GM04503 (cell line): ENCODE data around the gene RBM25.
"Not testable (repeated sequence)": the region's sequence is repeated elsewhere in the genome, so short reads cannot be mapped to it uniquely, and the experiment has no call there.

Source experiments
- DNase-seq: peaks from one replicate; pipeline ENCODE4 v3.0.0-alpha.2; 2012; ENCODE audit warnings: low read depth

The RBM25 gene

DNA sequence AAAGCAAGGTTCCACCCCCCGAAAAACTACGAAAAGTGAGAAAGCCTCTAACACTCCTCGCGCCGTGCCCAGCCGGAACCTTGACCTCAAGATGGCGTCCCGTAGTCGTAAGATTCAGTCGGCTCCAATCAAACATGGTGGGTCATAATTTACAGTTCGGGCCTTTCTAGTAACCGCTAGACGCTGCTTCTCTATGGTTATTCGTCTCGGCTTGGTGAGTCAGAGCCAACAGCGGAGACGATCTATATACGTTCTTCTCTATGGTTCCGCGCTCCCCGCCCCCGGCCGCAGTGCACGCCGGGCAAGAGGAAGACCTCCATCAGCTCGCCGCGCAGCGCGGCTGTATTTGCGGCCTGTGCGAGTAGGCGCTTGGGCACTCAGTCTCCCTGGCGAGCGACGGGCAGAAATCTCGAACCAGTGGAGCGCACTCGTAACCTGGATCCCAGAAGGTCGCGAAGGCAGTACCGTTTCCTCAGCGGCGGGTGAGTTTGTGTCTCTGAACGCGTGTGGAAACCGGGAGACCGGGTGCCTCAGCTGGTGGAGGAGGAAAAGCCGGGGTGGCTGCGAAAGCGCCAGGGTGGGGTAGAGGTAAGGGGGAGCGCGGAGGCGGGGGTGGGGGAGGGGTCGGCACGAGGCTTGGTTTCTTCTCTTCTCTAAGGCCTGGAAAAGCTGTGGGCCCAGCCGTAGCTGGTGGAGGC, at the start of gene RBM25:
Gene RBM25, plus strand, starts transcription at position 311 of the 698 bp plus-strand sequence. CDS start 13,108 bp downstream, outside the sequence.
- peak; percentile 94 for DNase-seq

DNA sequence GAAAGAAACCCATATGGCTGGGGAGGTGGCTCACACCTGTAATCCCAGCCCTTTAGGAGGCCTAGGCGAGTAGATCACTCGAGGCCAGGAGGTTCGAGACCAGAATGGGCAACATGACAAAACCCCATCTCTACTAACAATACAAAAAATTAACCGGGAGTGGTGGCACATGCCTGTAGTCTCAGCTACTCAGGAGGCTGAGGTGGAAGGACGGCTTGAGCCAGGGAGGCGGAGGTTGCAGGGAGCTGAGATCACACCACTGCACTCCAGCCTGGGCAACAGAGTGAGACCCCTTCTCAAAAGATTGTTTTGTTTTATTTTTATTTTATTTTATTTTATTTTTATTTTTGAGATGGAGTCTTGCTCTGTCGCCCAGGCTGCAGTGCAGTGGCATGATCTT, 47.1 kb upstream of the RBM25 start:
- not testable (repeated sequence) for DNase-seq

DNA sequence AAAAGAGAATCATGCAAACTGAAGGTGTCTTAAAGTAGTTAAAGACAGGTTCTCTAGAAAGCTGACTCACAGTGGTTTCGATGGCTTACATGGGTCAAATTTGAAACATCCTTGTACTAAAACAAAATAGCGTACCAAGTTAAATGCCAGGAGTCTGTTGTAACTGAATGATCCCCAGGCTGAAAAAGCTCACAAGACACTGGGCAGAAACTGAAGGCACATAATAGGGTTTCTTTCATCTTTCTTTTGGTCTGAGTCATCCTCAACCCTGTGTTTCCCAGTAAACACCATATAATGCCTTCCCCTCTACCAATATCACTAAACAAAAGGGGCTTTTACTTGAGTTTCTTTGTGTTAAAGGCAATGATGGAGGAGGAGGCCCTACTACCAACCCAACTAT, 44.2 kb upstream of the RBM25 start:
- DNase-seq, result no peak

DNA sequence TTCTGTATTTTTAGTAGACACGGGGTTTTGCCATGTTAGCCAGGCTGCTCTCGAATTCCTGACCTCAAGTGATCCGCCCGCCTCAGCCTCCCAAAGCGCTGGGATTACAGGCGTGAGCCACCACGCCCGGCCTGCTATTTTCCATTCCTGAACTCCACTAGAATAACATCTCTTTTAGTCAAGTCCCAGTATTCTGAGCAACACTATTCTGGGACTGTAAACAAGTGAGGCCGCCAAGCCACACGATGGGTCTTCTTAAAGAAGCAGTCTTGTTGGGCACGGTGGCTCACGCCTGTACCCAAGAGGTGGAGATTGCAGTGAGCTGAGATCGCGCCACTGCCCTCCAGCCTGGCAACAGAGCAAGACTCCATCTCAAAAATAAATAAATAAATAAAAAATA, 42.8 kb upstream of the RBM25 start:
- not testable (repeated sequence) for DNase-seq

DNA sequence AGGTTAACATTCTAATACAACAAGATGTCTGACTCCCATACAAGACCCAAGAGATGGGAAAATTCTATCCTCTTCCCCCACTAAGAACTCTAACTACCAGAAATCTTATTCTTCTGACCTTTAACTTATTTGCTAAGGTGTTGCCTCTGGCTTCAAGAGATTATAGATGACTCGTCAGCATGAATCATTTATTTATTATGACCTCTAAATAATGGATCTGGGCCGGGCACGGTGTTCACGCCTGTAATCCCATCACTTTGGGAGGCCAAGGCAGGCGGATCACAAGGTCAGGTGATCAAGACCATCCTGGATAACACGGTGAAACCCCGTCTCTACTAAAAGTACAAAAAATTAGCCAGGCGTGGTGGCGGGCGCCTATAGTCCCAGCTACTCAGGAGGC, 42.3 kb upstream of the RBM25 start:
- DNase-seq, result not testable (repeated sequence)

DNA sequence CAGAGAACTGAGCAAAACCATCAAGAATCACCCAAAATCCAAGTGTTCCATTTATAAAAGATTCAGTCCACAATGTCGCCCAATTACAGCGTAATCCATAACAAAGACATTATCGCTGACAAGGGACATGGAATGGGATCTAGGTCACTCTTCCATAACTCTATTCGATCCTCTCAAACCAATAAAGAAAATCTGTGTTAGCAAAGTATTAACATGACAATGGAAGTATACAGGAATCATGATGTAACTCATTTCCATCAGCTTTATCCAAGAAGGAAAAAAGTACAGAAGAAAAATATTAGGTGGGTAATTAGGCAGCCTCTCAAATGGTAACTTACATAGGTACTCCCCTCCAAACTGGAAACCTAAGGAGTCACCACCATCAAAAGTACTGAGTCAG, 36.3 kb upstream of the RBM25 start:
- DNase-seq, result no peak

DNA sequence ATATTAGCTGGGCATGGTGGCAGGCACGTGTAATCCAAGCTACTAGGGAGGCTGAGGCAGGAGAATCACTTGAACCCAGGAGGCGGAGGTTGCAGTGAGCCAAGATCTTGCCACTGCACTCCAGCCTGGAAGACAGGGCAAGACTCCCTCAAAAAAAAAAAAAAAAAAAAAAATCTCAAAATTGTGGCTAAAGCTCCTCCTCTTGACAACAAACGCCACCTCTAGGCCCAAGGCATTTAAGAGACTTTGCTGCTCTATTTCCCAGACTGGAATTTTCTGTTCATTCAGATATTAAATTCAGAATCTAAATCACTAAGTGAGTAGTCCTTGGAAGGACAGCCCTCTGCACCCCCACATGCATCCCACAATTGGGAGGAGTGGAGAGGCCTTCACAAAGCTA, 32.8 kb upstream of the RBM25 start:
- DNase-seq, result no peak

DNA sequence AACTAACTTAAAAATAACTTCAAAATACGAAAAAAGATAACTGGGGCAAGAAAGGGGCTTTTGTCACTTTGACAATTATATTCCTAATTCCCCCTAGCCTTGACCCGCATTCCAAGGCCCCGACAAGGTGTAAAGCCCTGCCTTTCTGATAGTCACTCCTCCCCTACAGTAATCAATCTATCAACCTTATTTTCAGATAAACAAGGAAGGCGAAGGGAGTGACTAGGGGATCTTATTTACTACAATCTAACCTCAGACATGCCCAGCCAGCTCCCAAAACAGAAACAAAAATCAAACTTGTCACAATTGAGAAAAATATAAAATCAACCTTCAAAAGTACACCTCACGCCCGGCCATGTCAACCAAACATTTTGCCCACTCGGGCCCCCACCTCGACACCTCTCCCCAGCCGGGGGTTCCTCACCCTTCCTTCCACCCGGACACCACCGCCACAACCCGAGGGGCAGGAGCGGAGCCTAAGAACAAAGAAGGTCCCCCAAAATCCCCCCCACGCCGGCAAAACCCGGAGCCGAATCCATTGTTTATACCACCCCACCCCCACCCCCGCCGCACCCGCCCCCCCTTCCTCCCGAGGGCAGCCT, 32.0 kb upstream of the RBM25 start:
- no peak for DNase-seq

DNA sequence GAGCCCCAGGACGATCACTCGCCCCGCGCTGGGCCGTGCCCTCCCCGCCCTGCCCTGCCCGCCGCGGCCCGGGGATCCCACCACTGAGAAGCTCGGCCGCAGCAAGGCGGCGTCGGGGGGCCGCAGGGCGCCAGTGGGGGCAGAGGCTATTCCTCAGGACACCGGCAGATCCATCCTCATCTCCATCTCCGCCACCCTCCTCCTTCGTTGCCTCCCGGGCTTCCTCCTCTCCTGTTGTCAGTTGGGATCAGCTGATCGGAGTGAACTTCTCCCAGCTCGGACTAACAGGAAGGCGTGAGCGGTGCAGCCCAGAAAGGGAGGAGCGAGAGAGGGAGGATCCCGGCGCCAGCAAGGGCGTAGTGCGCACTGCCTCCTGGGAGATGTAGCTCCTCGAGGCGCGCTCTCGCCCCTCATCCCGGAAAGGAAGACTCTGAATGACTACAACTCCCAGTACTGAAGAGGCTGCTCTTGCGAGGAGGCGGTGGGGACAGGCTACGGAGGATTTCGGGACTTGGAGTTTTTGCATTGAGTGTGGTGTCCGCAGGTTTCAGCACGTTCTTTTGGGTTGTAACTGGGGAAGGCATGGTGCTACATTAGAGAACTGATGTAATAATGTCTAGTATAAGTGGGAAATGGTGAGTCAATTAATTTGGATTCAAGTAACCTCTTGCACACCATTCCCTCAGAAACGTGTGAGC, 31.3 kb upstream of the RBM25 start, which contains the start of gene ZFYVE1:
Gene ZFYVE1, minus strand, starts transcription at position 262 of the 698 bp plus-strand sequence. CDS start 2,598 bp downstream, outside the sequence.
- DNase-seq, result peak; percentile 97

DNA sequence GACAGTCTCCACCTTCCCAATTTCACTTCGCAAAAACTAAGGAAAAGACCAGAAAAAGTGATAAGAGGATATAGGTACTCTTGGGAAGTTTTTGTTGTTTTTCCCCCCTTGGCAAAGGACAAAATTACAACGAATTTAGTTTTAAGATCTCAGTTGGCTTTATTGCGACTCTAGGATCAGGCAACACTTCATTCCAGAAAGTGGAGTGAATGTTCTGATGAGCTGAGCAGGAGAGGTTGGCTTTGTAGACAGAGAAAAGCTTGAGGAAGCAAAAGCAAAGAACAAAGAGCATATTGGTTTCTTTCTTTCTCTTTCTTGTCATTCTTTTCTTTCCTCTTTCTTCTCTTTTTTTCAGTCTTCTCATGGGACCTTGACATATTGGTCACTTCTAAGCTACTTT, 30.8 kb upstream of the RBM25 start:
- DNase-seq, result no peak

DNA sequence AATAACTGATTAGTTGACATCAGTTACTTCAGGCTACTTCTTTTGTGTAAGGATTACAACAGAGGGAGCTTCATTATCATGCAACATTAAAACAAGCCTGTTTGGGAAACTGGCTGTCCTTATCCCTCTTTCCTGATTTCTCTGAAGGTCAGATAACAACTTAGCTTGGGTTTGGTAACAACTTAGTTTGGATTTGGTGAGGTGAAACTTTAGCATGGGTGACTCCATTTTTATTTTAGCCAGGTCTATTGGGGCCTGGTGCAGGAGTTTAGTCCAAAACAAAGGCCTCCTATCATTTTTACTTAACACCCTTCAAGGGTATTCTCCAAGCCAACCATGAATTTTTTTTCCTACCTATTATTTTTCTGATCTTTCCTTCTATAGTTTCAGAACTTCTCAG, 30.4 kb upstream of the RBM25 start:
- no peak for DNase-seq

DNA sequence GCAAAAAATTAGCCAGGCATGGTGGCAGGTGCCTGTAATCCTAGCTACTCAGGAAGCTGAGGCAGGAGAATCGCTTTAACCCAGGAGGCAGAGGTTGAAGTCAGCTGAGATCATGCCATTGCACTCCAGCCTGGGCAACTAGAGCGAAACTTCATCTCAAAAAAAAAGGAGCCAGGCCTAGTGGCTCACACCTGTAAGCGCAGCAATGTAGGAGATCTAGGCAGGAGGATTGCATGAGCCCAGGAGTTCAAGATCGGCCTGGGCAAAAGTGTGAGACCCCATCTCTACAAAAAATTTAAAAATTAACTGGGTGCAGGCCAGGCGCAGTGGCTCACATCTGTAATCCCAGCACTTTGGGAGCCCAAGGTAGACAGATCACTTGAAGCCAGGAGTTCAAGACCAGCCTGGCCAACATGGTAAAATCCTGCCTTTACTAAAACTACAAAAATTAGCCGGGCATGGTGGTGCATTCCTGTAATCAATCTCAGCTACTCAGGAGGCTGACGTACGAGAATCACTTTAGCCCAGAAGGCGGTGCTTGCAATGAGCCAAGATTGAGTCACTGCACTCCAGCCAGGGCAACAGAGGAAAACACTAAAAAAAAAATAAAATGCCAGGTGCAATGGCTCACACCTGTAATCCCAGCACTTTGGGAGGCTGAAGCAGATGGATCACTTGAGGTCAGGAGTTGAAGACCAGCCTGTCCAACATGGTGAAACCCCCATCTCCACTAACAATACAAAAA, 21.5 kb upstream of the RBM25 start:
- not testable (repeated sequence) for DNase-seq

DNA sequence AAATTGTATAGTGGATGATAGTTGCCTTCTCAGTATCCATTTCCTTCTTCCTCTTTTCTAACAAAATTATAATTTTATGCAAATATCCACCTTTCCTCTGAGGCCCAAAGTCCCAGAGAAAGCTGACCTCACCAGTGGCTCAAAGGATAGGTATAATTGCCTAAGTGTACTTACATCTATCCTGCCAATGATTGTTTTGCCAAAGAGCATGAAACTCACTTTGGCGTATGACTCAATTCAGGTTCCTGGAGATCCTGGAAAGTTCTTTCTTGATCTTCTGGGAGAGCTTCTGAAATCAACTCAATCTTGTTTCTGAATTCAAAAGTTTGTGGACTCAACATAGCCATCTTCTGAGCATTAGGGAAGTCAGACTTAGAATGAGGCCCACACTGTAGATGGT, 10.5 kb upstream of the RBM25 start:
- no peak for DNase-seq

DNA sequence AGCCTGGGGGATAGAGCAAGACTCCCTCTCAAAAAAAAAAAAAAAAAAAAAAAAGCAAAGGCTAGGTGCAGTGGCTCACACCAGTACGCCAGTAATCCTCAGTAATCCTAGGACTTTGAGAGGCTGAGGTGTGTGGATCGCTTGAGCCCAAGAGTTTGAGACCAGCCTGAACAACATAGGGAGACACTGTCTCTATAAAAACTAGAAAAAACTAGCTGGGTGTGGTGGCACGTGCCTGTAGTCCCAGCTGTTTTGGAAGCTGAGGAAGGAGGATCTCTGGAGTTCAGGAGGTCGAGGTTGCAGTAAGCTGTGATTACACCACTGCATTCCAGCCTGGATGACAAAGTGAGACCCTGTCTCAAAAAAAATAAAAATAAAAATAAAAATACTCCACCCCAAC, 8.9 kb upstream of the RBM25 start:
- no peak for DNase-seq

DNA sequence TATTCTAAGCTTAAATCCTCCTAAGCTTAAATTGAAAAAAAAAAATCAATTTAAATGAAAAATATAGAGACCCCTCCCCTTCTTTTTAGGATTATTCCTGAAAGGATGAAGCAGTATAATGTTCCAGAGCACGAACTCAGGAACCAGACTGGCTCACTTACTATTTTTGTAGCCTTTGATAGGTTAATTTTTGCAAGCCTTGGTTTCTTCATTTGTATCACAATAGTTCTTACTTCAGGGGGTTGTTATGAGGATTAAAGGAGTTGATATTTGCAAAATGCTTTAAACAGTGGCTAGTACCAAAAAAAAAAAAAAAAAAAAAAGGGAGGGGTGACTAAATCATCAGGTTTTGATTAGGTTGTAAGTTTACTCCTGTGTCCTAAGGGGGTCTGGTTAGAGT, 3.1 kb upstream of the RBM25 start:
- DNase-seq, result no peak

DNA sequence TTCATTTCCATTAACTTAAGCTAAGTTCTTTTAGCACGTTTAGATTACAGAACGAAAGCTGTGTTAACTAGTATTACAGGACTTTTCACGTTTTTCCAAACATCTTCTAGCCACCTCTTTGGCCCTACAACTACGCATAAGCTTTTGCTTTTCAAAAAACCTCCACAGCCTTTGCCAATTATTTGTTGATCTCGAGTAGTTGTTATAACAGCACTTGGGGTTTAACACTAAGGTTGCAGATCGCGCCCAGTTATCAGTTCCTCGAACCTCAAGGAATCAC, 450 bp upstream of the RBM25 start:
- no peak for DNase-seq

DNA sequence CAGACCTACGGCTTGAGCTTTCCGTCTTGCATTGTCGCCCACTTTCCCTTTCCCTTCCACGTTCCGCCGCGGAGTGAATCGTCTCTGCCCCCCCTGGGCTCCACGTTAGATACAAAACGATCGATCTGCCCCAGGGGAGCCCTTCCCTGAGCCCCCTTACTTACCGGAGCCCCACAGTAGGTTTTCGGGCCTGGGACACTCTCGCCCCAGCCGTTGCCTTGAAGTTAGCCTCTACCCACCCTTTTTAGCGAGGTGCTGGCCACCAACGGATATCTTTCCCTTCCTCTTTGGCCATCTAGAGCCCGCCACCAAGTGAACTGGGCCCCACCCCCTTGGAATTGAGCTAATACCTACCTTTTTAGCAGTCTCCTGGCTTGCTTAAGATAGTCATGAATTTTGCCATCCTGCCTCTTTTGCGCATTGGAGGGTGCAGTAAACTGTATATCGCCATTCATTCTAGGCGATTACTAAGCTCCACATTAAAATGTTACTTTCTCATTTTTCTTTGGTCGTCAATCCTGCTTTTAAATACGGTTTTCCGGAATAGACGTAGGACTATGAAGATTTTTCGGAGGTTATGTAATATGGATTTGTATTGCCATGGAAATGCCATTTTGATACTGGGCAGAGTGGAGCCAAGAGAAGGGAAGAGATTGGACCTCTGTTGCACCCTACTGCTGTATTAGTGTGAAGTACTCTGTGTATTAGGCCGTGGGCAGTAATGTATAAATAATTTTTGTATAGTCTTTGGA, 764 bp downstream of the RBM25 start:
- peak; percentile 18 for DNase-seq

DNA sequence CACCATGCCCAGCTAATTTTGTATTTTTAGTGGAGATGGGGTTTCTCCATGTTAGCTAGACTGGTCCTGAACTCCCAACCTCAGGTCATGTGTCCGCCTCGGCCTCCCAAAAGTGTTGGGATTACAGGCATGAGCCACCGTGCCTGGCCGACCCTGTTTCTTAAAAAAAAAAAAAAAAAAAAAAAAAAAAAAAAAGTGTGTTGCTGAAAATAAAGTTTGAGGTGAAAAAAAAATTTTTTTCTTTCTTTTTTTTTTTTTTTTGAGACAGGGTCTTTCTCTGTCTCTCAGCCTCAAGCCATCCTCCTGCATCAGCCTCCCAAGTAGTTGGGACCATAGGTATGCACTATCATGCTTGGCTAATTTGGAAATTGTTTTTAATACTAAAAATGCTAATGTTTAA, 11.3 kb downstream of the RBM25 start:
- no peak for DNase-seq

DNA sequence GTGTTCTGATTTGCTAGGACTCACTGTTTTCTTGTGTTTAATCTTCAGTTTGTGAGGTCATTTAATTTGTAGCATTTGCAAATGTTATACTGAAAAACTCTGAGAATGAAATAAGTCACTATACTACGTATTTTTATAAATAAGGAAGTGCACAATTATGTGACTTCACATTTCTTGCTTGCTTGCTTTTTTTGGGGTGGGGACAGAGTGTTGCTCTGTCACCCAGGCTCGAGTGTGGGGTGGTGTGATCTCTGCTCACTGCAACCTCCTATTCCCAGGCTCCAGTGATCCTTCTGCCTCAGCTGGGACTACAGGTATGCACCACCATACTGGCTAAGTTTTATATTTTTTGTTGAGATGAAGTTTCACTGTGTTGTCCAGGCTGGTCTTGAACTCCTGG, 32.7 kb downstream of the RBM25 start:
- DNase-seq, result no peak

DNA sequence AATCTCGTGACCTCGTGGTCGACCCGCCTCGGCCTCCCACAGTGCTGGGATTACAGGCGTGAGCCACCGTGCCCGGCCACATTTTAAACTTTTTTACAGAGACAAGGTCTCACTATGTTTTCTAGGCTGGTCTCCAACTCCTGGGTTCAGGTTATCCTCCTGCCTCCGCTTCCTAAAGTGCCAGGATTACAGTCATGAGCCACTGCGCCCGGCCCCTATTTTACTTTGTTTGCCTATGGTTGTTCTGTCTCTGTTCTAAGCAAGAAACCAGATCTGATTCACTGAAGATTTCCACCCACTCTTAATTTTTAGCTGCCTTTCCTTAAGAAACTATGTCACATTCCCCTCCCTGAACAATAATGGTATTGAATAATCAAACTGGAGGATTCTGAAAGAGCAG, 39.1 kb downstream of the RBM25 start:
- no peak for DNase-seq

DNA sequence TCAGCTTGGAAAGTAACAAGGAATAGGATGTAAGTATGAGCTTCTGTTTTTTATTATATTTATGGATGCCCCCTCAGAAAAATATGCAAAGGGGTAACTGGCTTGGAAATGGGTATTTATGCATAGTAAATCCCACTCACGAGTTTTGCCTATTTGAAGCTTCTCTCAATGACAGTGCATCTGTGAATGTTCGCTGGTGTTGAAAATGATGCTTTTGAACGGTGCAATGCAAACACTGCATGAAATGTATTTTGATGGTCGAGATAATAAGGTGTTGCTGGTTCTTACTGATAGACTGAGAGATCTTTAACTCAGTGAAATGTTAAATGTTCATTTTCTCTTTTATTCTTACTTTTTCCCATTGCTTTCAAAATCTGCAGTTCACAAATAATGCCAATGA, 42.0 kb downstream of the RBM25 start:
- no peak for DNase-seq
